ENCODE results near the gene S1PR1. TPM values are rescaled to one million over a fixed set of nuclear protein-coding genes. Genes with fewer than 3 reads are reported as not detected.

S1PR1 gene
- total and polyA plus RNA-seq, 2 experiments from 2014 or later: 9.3 TPM

GRCh38 chr1:101194746-101195145, 42.1 kb upstream of the S1PR1 start:
- no peak overlapping the region for H3K4me2 ChIP-seq
- H3K9me3 ChIP-seq (ENCODE audit: low read depth): no peaks in the 10 kb centered on the region
- 93% methylated on average over 1 of the region's 1 CpG for WGBS (ENCODE audit: low lambda C conversion rate, missing lambda C conversion rate)
- no peaks in the 10 kb centered on the region for H3K4me1 ChIP-seq (ENCODE audit: insufficient read depth)
- H3K9me2 ChIP-seq (replicated peaks; ENCODE audit: insufficient read depth): no peaks in the 10 kb centered on the region
- no peaks in the 10 kb centered on the region for H3K36me3 ChIP-seq (replicated peaks; ENCODE audit: insufficient read depth, low read depth)
- no peak overlapping the region for H3K27ac ChIP-seq
- no peaks in the 10 kb centered on the region for H3K79me2 ChIP-seq
- TF ChIP-seq EZH2phosphoT487 (IDR thresholded peaks at IDR 0.05; ENCODE audit: low read depth, severe bottlenecking, unreplicated experiment) (no peak), CTCF (IDR thresholded peaks at IDR 0.05; ENCODE audit: poor library complexity) (no peak), EZH2 (IDR thresholded peaks at IDR 0.05; ENCODE audit: borderline replicate concordance) (no peak)
- DNase-seq (ENCODE audit: low spot score): no peak
- H2AFZ ChIP-seq: no peak overlapping the region
- no peak overlapping the region for H3K4me3 ChIP-seq
- no peaks in the 10 kb centered on the region for H4K20me1 ChIP-seq (ENCODE audit: insufficient read depth, poor library complexity, severe bottlenecking)
- H3K27me3 ChIP-seq: no peaks in the 10 kb centered on the region

GRCh38 chr1:101196668-101197067, 40.2 kb upstream of the S1PR1 start:
- Histone ChIP-seq H2AFZ (no peak overlapping the region), H3K9me2 (replicated peaks; ENCODE audit: insufficient read depth) (no peaks in the 10 kb centered on the region), H4K20me1 (ENCODE audit: insufficient read depth, poor library complexity, severe bottlenecking) (no peaks in the 10 kb centered on the region), H3K4me3 (no peak overlapping the region), H3K9me3 (ENCODE audit: low read depth) (no peaks in the 10 kb centered on the region), H3K27me3 (no peaks in the 10 kb centered on the region), H3K36me3 (replicated peaks; ENCODE audit: insufficient read depth, low read depth) (no peaks in the 10 kb centered on the region), H3K79me2 (no peaks in the 10 kb centered on the region), H3K27ac (no peak overlapping the region), H3K4me1 (ENCODE audit: insufficient read depth) (no peaks in the 10 kb centered on the region), H3K4me2 (no peak overlapping the region)
- no peak for TF ChIP-seq EZH2phosphoT487 (IDR thresholded peaks at IDR 0.05; ENCODE audit: low read depth, severe bottlenecking, unreplicated experiment)
- no peak for TF ChIP-seq EZH2 (IDR thresholded peaks at IDR 0.05; ENCODE audit: borderline replicate concordance)
- no peak for TF ChIP-seq CTCF (IDR thresholded peaks at IDR 0.05; ENCODE audit: poor library complexity)
- 93% methylated on average over 2 of the region's 2 CpGs for WGBS (ENCODE audit: low lambda C conversion rate, missing lambda C conversion rate)
- DNase-seq (ENCODE audit: low spot score): no peak

- Histone ChIP-seq H4K20me1 (ENCODE audit: insufficient read depth, poor library complexity, severe bottlenecking) (no peaks in the 10 kb centered on the region), H3K79me2 (no peaks in the 10 kb centered on the region), H3K27ac (no peak overlapping the region), H3K36me3 (replicated peaks; ENCODE audit: insufficient read depth, low read depth) (no peaks in the 10 kb centered on the region), H3K9me2 (replicated peaks; ENCODE audit: insufficient read depth) (no peaks in the 10 kb centered on the region), H3K4me2 (no peak overlapping the region), H3K9me3 (ENCODE audit: low read depth) (no peaks in the 10 kb centered on the region), H2AFZ (no peak overlapping the region), H3K4me3 (no peak overlapping the region), H3K4me1 (ENCODE audit: insufficient read depth) (no peaks in the 10 kb centered on the region), H3K27me3 (no peaks in the 10 kb centered on the region)
- TF ChIP-seq EZH2 (IDR thresholded peaks at IDR 0.05; ENCODE audit: borderline replicate concordance): no peak
- no peak for TF ChIP-seq CTCF (IDR thresholded peaks at IDR 0.05; ENCODE audit: poor library complexity)
- no peak for TF ChIP-seq EZH2phosphoT487 (IDR thresholded peaks at IDR 0.05; ENCODE audit: low read depth, severe bottlenecking, unreplicated experiment)
- WGBS (ENCODE audit: low lambda C conversion rate, missing lambda C conversion rate): 84% methylated on average over 8 of the region's 8 CpGs
- DNase-seq (ENCODE audit: low spot score): no peak
These were observed 37.8 kb upstream of the S1PR1 start for GRCh38 chr1:101198842-101199636.

Measured in hepatocyte (in vitro differentiated cells).